NCI-H1417 treated with DMSO at 0.1 percent for 48 hours (cell line): ENCODE measurements around the gene KTN1.
A peak's percentile ranks its signal among the peaks of the same experiment; 100 is the strongest.

Source experiments
- DNase-seq: peaks from one replicate; lab custom pipeline; 2025; lab: John Stamatoyannopoulos, UW

Gene KTN1

DNA sequence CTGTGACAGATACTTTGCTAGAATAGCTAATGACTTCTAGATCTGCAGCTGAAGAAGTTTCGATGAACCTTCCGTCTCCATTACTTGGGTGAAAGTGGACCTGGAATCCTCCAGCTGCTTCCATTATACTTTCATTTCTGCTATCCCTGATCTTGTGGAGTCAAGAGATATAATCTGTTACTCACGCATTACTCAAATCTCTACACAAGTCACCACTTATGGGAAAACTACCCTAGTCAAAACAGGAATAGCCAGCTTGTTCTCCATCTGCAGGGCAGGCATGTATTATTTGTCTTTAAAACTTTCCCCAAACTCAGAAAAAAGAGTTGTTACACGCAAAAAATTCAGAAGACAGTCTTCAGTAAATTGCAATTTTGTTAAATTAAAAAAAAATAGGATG is 2.8 kb upstream of the KTN1 start:
- DNase-seq = no peak

DNA sequence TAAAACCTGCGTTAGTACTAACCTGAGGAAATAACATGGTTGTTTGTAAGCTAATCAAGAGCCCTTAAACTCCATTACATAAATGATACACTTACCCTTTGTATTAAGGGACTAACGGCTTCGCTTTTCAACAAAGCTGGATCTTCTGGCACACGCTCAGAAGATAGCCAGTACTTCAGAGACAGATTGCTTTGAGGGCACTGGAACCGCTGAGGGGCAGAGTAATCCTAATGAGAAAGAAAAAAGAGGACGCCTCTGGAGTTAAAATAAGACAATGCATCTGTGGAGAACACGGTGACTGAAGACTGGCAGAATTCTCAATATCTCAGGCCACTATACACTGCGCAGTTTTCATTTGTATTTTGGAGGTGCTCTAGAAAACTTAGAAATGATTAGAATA is 1.5 kb upstream of the KTN1 start:
- DNase-seq = peak; percentile 23

DNA sequence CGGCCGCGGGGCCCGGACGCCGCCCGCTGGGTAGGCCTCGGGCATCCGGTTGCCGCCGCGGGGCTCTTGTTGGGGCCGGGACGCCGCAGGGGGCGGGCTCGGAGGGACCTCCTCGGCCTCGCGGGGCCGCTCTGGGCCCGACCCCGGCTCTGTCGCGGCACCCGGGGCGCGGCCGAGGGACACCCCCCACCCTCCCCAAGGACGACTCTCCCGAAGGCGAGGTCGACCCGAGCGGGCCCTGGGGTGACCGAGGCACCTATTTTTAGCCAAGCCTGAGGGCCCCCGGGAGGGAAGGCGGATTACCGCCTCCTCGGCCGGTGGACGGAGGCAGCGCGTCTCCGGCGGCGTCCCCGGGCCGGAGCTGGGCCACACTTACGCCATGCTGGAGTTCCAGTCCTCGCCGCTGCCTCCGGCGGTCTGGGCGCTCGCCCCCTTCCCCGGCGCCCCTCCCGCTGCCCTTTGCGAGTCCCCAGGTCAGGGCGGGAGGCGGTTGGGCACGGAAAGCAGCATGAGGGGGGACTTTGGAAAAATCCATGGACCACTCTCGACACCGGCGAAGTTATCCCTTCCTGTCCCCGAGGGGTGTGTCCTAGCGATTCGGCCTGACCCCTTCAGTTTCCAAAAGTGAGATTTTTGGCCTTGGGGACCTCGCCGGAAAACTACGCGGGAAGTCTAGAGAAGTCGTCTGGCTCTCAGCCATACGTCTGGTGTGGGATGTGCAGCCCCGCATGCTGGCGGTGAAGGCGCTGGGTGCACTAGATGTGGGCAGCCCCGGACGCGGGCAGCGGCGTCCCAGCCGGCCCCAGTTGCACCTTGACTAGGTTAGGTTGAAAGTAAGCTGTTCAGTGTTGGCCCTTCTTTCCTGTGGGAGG is 699 bp downstream of the KTN1 start:
- DNase-seq = peak; percentile 9

DNA sequence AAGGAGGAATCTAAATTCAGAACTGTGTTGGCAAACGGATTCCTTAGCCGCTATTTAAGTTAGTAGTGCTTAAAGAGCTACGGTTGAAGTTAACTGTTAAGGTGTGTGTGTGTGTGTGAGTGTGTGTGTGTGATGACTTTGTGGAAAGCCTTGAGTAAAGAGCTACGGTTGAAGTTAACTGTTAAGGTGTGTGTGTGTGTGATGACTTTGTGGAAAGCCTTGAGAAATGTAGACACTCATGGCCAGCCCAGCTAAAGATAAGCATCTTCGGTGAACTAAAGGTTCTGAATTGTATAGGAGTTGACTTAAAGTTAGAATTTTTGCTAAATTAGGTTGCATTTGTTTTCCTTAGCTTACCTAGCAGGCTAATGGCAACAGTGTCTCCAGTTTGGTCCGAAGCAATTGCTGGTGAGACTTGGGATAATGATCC is 1.4 kb downstream of the KTN1 start:
- DNase-seq = no peak

DNA sequence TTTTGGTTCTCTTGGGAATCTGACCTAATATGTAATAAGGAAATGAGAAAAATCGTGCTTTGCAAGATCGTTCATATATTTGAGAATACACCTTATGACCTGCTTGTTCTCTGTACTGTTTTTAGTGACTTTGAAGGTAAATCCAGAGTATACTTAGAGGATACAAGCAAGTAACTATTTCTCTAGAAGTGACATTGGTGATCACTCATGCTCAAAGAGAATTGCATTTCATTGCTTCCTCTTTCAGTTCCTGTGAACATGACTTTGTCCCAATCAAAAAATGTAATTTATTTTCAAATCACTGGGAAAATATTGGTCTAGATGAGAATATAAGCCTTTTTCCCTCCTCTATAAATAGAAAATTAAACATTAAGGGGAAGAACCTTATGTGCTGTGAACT is 2.7 kb downstream of the KTN1 start:
- DNase-seq = no peak

DNA sequence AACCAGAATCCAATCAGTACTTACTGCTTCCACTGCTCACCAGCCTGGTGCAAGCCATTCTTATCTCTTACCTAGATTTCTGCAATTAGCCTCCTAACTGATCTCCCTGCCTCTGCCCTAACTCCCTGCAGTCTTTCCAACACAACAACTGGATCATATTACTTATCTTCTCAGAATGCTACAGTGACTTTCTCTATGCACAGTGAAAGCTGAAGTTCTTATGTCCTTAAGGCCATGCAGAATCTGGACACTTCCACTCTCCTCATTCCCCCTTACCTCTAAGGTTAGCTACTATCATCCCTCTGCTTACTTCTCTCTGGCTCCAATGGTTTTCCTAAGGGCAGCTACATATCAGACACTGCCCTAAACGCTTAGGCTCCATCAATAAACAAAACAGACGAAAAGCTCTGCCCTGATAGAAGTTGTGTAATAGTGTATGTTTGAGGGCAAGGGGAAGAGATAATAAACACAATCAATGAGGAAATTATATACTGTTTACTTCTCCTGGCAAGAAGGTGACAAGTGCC is 4.0 kb downstream of the KTN1 start:
- DNase-seq = no peak

DNA sequence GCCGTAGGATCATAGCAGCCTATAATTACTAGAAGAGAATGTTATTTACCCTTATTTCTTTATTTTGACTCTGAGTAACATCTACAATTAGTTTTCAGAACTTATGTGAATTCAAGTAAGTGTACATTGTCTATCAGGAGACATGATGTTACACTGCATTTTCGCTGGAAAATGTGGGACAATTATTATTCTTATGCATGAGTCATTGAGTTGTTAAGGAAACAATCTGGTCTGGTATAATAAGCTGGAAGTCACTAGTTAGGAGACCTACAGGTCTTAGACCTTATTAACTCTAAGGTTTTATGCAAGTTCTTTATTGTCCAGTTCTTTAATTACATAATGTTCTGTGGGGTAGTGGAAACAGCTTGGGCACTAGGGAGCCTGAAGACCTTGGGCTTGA is 5.8 kb downstream of the KTN1 start:
- no peak for DNase-seq

DNA sequence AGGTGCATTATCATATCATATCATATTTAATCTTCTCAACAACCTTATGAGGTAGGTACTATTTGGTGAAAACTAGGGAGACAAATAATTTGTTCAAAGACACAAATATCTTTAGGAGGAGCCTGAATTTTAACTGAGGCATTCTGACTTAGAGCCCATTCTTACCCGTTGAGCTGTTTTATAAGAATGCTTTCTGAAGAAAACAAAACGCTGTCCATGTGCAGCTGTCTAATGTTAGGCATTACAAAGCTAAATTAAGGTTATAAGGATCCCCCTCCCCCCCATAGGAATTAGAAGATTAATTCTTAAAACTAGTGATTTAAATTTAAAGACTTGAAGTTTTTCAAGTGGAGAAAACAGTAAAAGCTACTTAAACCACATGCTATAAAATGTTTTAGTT is 6.4 kb downstream of the KTN1 start:
- no peak for DNase-seq

DNA sequence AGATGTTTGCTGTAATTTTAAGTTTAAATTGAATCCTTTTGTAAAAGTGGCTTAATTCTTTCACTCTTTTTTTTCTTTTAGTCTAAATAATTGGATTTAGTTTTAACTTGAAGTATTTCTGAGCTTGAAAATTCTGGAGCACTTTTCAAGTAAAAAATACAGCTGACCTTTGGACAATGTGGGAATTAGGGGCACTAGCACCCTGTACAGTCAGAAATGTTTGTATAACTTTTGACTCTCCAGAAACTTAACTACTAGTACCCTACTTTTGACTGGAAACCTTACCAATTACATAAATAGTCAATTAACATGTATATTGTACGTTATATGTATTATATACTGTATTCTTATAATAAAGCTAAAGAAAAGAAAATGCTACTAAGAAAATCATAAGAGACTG is 7.8 kb downstream of the KTN1 start:
- DNase-seq = no peak

DNA sequence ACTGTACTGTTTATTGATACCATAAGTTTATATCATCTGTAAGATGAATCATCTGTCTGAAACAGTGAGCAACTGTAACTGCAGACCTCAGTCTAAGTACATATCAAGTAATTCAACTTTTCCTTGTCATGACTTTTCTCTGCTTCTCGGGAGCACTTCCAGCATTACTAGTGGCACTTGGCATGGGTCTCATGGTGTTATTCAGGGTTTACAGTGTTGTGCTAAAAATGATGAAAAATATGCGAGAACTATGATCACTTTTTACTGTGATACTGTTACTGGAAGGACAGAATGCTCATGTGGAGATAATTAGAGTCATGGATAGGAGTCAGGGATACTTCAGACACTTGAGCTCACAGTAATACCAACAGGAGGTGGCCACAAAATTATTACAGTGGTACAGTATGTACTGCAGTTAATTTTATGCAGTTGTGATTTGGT is 8.3 kb downstream of the KTN1 start:
- no peak for DNase-seq

DNA sequence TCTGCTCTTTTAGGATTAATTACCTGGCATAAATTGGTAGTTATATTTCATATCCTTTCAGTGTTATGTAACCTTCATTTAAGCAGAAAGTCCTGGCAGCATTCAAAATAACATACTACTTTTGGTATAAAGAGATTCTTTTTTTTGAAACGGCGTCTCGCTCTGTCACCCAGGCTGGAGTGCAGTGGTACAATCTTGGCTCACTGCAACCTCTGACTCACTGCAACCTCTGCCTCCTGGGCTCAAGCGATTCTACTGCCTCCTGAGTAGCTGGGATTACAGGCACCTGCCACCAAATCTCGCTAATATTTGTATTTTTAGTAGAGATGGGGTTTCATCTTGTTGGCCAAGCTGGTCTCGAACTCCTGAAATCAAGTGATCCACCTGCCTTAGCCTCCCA is 9.2 kb downstream of the KTN1 start:
- DNase-seq = no peak

DNA sequence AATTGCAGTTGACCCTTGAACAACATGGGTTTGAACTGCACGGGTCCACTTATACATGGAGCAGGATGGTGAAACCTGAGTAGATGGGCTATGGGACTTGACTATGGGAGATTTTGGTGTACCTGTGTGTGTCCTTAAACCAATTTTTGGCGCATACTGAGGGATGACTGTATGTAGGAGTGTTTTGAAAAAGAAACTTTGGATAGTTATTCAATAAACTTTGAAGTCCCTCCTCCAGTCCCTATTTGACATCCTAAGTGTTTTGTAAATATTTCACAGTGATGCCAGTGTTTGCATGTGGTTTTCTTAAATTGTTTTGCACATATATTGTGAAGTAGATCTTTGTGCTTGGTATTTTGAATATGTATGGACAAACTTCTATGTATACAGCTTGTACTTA is 12.4 kb downstream of the KTN1 start:
- no peak for DNase-seq

DNA sequence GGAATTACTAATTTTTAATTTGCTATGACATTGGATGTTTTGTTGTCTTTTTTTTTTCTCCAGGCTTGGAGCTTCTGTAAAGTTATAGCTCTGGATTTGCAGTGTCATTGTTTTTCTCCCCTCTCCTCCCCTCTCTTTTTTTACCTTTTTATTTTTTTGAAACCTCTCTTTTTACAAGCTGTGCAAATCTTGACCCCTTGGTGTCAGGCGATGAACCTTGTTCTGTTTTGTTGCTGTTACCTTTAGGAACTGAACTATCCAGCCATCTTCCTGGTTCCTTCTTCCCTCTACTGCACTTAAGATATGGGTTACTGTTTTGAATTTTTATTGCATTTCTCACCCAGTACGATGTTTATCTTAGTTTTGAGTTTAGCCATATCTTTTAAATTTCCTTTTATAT is 13.7 kb downstream of the KTN1 start:
- DNase-seq = no peak

DNA sequence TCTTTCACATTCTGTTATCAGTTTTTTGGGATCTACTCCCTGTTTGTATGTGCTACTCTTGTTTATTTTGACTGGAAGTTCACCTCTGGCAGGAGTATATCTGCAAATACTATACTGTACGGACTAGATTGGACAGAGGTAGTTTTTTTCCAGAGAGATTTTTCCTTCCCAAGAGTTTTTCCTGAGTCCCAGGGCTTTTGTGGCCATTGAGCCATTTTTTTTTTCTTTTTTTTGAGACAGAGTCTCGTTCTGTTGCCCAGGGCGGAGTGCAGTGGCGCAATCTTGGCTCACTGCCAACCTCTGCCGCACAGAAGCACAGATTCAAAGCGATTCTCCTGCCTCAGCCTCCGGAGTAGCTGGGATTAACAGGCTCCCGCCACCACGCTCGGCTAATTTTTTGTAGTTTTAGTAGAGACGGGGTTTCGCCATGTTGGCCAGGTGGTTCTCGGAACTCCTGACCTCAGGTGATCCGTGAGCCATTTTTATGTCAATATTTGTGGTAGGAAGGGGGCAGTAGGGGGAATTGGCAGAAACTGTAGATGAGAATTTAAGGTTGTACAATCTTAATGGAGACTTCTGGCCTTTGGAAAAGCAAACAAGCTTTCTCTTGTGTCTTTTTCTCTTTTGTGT is 19.4 kb downstream of the KTN1 start:
- DNase-seq = no peak

DNA sequence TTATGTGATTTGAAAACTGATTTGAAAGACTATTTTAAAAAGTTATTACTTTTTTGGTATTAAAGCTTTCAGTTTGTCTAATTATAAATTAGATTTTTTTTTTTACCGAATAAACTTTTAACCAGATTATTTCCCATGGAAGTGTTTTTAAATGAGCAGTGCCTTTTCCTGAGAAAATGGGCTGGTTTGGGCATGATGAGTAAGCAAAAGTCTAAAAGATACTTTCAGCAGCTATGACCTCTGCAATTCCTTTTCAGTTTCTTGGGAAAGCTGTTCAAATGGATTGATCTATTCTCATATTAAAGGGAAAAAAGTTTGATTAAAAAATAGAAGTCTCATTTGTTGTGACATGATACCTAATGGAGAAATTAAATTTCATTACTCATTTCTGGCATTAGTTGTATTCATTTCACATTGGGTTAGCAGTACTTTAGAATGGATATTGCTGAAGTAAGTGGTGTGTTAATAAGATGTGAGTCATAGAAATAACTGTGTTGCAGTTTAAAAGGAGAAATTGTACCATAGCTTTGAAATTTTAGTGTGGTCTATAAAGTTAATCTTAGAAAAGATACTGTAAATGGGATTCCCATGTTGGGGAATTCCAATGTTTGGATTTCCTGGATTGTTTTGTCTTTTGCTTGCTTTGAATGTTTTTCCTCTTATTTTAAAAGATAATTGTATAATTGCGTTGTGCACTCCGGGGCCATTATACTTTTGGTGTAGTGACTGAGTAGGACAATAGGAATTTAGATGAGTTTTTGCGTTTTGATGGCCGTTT is 21.0 kb downstream of the KTN1 start:
- DNase-seq = no peak

DNA sequence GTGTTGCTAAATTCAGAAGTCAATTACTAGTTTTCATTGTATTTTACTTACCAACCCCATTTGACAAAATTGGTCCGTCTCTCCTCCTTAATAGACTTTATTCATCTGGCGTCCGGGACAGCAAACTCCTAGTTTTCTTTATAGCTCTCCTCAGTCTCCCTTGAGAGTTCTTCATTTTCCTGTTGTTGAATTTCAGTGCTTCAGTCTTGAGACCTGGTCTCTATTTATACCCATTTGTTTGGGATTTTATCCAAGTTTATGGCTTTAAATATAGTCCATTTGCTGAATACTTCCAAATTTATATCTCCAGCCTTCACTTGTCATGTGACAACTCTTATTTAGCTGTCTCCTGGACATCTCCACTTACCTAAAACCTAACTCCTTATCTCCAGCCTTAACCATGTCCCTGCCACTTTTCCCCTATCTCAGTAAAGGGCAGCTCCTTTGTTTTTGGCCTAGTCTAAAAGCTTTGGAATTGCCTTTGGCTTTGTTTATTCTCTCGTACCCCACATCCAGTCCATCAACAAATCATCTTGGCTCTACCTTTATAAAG is 23.5 kb downstream of the KTN1 start:
- DNase-seq = no peak

DNA sequence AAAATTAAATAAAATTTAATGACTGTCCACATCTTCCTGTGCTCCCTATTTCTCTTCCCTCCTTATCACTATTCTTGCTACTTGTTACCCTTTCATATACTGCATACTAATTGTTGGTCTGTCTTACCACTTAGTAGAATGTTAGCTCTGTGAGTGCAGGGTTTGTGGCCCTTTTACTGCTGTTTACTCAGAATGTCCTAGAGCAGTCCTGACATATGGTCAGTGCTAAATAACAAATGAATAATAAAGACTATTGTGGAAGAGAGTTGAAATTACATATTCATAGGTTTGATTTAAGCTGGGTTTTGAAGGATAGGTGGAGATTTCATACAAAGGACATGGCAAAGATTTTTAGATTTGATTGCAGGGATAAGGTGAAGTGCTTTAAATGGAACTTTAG is 24.5 kb downstream of the KTN1 start:
- DNase-seq = no peak

DNA sequence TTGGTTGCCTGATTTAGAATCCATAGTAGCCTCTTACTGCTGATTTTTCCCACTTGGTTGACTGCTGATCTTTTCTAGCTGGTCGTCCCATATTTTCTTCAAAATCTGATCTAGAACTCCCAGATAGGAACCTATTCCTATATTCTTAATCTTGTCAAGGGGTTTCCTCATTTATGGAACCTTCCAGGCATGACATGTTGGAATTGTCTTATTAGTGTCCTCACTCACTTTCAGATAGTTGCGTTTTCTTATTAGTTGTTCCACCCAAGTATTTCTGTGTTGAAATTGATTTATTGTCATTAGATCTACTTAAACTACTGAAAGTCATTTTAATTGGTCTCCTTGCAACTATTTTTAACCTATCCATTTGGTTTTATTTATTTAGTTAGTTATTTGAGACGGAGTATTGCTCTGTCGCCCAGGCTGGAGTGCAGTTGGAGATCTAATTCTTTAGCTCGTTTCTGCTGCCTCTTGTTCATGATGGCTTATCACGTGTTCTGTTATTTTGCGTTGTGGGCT is 25.0 kb downstream of the KTN1 start:
- DNase-seq = no peak

DNA sequence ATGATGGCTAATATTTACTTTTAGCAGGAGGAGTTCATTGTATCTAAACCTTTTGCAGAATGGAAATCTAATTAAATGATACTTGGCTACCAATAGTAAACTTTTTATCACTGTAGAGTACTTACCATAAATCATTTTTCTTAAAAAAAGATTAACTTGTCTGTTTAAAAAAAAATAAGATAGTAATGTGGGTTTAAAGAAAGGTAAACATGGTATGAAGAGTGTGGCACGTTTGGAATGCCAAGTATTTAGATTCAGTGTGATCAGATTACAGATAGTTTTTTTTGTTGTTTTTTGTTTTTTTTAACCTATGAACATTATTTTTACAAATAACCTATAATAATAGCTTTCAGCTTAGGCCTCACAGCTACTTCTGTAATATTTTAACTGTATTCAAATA is 25.8 kb downstream of the KTN1 start:
- no peak for DNase-seq

DNA sequence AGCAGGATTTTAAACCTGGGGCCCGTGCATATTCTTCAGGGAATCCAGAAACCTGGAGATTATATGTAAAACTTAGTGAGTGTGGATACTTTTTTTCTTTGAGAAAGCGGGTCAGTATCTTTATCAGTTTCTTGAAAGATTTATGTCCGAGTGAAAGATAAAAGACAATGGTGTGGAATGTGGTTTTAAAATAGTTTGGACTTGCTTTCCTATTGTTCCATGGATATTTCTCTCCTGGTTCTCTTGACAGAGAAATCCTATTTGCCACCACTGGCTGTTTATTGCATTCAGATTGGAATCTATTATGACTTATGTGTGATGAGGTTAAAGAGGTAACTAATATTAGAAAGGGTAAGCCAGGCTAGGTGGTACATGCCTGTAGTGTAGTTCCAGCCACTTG is 27.4 kb downstream of the KTN1 start:
- no peak for DNase-seq

DNA sequence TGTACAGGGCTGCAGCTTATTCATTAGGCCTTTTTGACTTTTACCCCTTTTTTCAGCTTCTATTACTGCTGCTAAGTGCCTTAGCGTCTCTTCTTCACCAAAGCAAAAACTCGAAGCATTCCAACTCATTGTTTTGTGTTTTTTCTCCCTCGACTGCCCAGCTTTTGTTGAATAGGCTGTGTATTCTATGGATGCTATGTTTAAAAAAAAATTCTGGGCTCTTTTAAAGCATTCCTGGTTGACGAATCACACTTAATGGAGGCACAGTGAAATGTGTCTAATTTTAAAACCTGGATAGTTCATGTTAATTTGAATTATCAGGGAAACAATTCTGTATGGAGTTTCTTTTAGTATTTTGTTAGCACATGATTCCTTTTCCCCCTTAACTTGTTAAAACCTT is 29.7 kb downstream of the KTN1 start:
- DNase-seq = no peak

DNA sequence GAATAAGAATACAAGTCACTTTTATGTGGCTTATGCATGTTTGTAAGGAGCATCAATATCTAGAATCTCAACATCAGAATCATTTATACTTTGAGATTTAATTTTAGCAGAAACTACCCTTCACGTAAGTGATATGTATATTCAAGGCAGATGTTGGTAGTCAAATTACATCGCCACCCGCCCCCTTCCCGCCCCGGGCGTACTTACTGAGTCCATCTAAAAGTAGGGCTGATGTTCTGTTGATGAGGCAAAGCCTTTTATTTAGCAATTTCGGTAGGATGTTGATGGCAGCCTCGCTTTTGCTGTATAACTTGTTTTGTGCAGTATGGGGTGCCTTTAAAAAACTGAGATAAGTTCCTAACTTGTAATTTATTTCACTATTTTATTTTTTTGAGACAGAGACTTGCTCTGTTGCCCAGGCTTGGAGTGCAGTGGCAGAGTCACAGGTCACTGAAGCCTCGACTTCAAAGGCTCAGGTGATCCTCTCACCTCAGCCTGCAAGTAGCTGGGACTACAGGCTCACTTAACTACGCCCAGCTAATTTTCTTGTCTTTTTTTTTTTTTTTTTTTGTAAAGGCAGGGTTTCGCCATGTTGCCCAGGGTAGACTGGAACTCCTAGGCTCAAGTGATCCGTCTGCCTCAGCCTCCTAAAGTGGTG is 30.8 kb downstream of the KTN1 start:
- no peak for DNase-seq
